GM12878 (cell line): ENCODE measurements around the gene GHDC.

Experiments
- CBX3 ChIP-seq: fragments of 200-600 bp; sonication (generic); IDR thresholded peaks from 2 replicates; pipeline ENCODE4 v1.6.1; 2016; ENCODE audit warnings: low read depth, borderline replicate concordance
- JUNB ChIP-seq: IDR thresholded peaks from 2 replicates; pipeline ENCODE4 v1.6.1; 2016; ENCODE audit warnings: antibody characterized with exemption, mild to moderate bottlenecking

DNA sequence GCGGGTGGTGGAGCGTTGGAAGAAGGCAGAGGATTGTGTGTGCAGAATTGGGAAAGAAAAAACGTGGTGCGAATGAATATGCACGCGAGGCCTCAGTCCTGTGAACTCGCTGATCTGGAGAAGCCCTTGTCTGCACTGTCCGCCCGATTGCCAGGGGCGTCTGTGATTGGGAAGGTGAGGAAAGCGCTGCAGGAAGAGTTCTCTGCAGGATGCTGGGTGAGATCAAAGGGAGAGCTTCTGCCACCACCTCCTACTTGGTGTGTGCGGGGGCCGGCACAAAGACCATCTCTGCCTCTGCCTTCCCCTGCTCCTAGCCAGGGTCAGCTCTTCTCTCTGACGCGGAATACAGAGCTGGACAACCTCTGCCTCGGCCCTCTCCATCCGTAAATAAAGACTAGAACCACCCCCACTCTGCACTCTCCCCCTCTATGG lies 38.7 kb downstream of the GHDC start:
- TF ChIP-seq JUNB (no peak), CBX3 (no peak)
